Mesendoderm (in vitro differentiated cells): ENCODE measurements around the gene EEIG2.

Experiments used
- DNase-seq: peaks from one replicate; pipeline ENCODE4 v3.0.0; 2013
- H2AK5ac ChIP-seq: 2 replicates; pipeline ENCODE4 v1.6.1; 2013; ENCODE audit warnings: low read length, inconsistent platforms
- H2BK120ac ChIP-seq: 2 replicates; pipeline ENCODE4 v1.6.1; 2013; ENCODE audit warnings: low read depth, mild to moderate bottlenecking, low read length, moderate library complexity, mixed read lengths
- H2BK15ac ChIP-seq: replicated peaks from 2 replicates; pipeline ENCODE4 v1.6.1; 2013; ENCODE audit warnings: low read depth, mild to moderate bottlenecking, moderate library complexity
- H2BK5ac ChIP-seq: 2 replicates; pipeline ENCODE4 v1.6.1; 2013; ENCODE audit warnings: low read length, inconsistent platforms
- H3K18ac ChIP-seq: 2 replicates; pipeline ENCODE4 v1.6.1; 2013; ENCODE audit warnings: mild to moderate bottlenecking, low read length, mixed read lengths
- H3K23ac ChIP-seq: one replicate; pipeline ENCODE4 v1.6.1; 2013; ENCODE audit warnings: low read length
- H3K27ac ChIP-seq: 2 replicates; pipeline ENCODE4 v1.5.1; 2013; ENCODE audit warnings: low read depth, mild to moderate bottlenecking, inconsistent platforms, low read length, moderate library complexity
- H3K27me3 ChIP-seq: 2 replicates; pipeline ENCODE4 v1.6.1; 2013; ENCODE audit warnings: low read length, control low read depth, mild to moderate bottlenecking, inconsistent platforms; ENCODE audit not compliant: insufficient read depth, poor library complexity
- H3K36me3 ChIP-seq: 2 replicates; pipeline ENCODE4 v1.6.1; 2013; ENCODE audit warnings: low read length, inconsistent platforms; ENCODE audit not compliant: control insufficient read depth, insufficient read depth
- H3K4ac ChIP-seq: one replicate; pipeline ENCODE4 v1.6.1; 2013; ENCODE audit warnings: low read depth, mild to moderate bottlenecking, low read length, moderate library complexity
- H3K4me1 ChIP-seq: 2 replicates; pipeline ENCODE4 v1.6.1; 2013; ENCODE audit warnings: low read depth, low read length, inconsistent platforms; ENCODE audit not compliant: control insufficient read depth
- H3K4me2 ChIP-seq: 2 replicates; pipeline ENCODE4 v1.6.1; 2013; ENCODE audit warnings: low read length
- H3K4me3 ChIP-seq: 2 replicates; pipeline ENCODE4 v1.5.1; 2013; ENCODE audit warnings: mild to moderate bottlenecking, low read length
- H3K56ac ChIP-seq: one replicate; pipeline ENCODE4 v1.6.1; 2013; ENCODE audit warnings: low read length
- H3K79me1 ChIP-seq: 2 replicates; pipeline ENCODE4 v1.6.1; 2013; ENCODE audit warnings: low read length, inconsistent platforms
- H3K79me2 ChIP-seq: 2 replicates; pipeline ENCODE4 v1.6.1; 2013; ENCODE audit warnings: mild to moderate bottlenecking, low read length; ENCODE audit not compliant: control insufficient read depth, insufficient read depth
- H3K9ac ChIP-seq: 2 replicates; pipeline ENCODE4 v1.6.1; 2013; ENCODE audit warnings: low read length, inconsistent platforms
- H4K5ac ChIP-seq: one replicate; pipeline ENCODE4 v1.6.1; 2013; ENCODE audit warnings: low read length
- H4K8ac ChIP-seq: one replicate; pipeline ENCODE4 v1.6.1; 2013; ENCODE audit warnings: low read depth, mild to moderate bottlenecking, control low read depth, low read length, moderate library complexity
- WGBS: extraction: QIAGEN DNeasy Blood & Tissue Kit; methylation state at CpG from one replicate; pipeline ENCODE4 v1.1.7; 2013; ENCODE audit warnings: low lambda C conversion rate, missing lambda C conversion rate; ENCODE audit not compliant: insufficient coverage; ENCODE audit errors: extremely low coverage; 5-methylcytosine and 5-hydroxymethylcytosine counted together

The EEIG2 gene

DNA sequence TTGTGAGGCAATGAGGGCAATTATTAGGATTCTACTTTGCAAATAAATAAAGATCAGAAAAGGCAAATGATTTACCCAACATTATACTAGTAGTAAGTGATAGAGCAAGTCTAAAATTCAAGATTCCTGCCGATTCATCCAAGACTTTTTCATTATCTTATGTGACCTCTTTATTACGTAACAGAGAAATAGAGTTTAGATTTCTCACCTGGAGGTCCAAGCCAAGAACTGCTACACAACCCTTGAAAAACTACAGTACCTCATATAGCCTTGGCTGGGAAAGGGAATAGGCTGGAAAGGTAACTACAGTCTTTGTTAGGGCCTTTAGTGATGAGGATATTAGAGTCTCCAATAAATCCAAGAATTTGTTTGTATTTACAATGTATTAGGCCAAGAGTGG, 13.3 kb downstream of the EEIG2 start:
- H3K4ac ChIP-seq = no peak overlapping the region
- H2BK15ac ChIP-seq = no peak overlapping the region
- H4K8ac ChIP-seq = no peak overlapping the region
- H3K23ac ChIP-seq = no peak overlapping the region
- H3K4me3 ChIP-seq = no peak overlapping the region
- H3K79me2 ChIP-seq = peaks cover 13% of the 10 kb centered on the region
- H2BK120ac ChIP-seq = no peak overlapping the region
- H3K79me1 ChIP-seq = peaks cover 10% of the 10 kb centered on the region
- no peak overlapping the region for H3K9ac ChIP-seq
- no CpG with 5 or more reads among the region's 2 CpGs for WGBS
- H3K27me3 ChIP-seq = no peaks in the 10 kb centered on the region
- no peak overlapping the region for H2BK5ac ChIP-seq
- H3K27ac ChIP-seq = no peak overlapping the region
- no peaks in the 10 kb centered on the region for H3K4me1 ChIP-seq
- no peak overlapping the region for H3K4me2 ChIP-seq
- H3K18ac ChIP-seq = no peak overlapping the region
- no peak overlapping the region for H3K56ac ChIP-seq
- H4K5ac ChIP-seq = no peak overlapping the region
- H2AK5ac ChIP-seq = no peak overlapping the region
- H3K36me3 ChIP-seq = no peaks in the 10 kb centered on the region
- no peak for DNase-seq

- no peak overlapping the region for H4K8ac ChIP-seq
- peaks cover 10% of the 10 kb centered on the region for H3K79me2 ChIP-seq
- H3K27ac ChIP-seq = no peak overlapping the region
- DNase-seq = no peak
- no peak overlapping the region for H2BK5ac ChIP-seq
- H2AK5ac ChIP-seq = no peak overlapping the region
- no peak overlapping the region for H3K9ac ChIP-seq
- no peaks in the 10 kb centered on the region for H3K4me1 ChIP-seq
- no peak overlapping the region for H3K18ac ChIP-seq
- H3K4me3 ChIP-seq = no peak overlapping the region
- no peak overlapping the region for H3K56ac ChIP-seq
- H3K79me1 ChIP-seq = peaks cover 8% of the 10 kb centered on the region
- H3K4me2 ChIP-seq = no peak overlapping the region
- H2BK15ac ChIP-seq = no peak overlapping the region
- no peak overlapping the region for H4K5ac ChIP-seq
- H3K36me3 ChIP-seq = no peaks in the 10 kb centered on the region
- no peaks in the 10 kb centered on the region for H3K27me3 ChIP-seq
- H2BK120ac ChIP-seq = no peak overlapping the region
- no peak overlapping the region for H3K23ac ChIP-seq
- H3K4ac ChIP-seq = no peak overlapping the region
Measured at GRCh38 chr1:108574008-108574407, 14.1 kb downstream of the EEIG2 start.

DNA sequence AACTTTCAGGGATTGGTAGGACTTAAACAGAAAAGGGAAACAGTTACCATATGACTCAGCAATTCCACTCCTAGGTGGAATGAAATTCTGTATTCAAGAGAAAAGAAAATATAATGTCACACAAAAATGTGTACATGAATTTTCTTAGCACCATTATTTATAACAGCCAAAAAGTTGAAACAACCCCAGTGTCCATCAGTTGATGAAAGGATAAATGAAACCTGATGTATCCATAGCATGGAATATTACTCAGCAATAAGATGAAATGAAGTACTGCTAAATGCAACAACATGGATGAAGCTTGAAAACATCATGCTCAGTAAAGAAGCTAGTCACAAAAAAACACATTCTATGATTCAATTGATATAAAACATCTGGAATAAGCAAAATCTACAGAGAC, 15.5 kb downstream of the EEIG2 start:
- no peak overlapping the region for H2BK5ac ChIP-seq
- H3K4me3 ChIP-seq = no peak overlapping the region
- H3K4ac ChIP-seq = no peak overlapping the region
- no peak overlapping the region for H3K4me2 ChIP-seq
- no peak overlapping the region for H3K23ac ChIP-seq
- no peak for DNase-seq
- H4K5ac ChIP-seq = no peak overlapping the region
- peaks cover 8% of the 10 kb centered on the region for H3K79me1 ChIP-seq
- H4K8ac ChIP-seq = no peak overlapping the region
- no peaks in the 10 kb centered on the region for H3K27me3 ChIP-seq
- H2BK15ac ChIP-seq = no peak overlapping the region
- H2AK5ac ChIP-seq = no peak overlapping the region
- H2BK120ac ChIP-seq = no peak overlapping the region
- no peak overlapping the region for H3K9ac ChIP-seq
- H3K79me2 ChIP-seq = peaks cover 8% of the 10 kb centered on the region
- H3K18ac ChIP-seq = no peak overlapping the region
- H3K36me3 ChIP-seq = no peaks in the 10 kb centered on the region
- H3K27ac ChIP-seq = no peak overlapping the region
- no peaks in the 10 kb centered on the region for H3K4me1 ChIP-seq
- no peak overlapping the region for H3K56ac ChIP-seq

DNA sequence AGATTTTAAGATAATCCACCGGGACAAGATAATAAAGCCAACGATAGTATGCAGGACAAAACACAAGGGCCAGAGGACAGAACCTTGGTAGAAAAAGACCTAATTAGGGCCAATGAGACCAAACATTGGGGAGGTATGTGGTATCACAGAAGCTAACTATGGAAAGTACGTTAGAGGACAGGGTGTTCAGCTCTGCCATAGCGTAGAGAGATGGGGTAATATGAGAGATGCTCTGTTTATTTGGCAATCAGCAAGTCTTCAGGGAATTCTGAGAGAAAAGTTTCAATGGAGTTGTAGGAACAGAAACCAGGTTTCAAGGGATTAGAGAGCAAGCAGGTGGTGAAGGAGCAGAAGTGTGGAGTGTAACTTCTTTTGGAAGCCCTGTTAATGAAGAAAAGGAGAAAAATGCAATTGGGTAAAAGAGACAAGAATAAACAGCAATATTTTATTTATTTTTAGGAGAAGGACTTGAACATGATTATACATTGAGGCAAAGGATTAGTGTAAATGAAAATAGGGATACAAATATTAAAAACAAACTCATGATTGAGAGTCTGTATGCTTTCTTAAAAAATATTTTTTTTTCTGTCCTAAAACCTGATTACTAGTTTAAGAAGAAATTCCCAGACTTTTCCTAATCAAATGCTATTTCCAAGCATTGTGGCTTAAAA, 24.0 kb downstream of the EEIG2 start:
- Histone ChIP-seq H3K4ac (no peak overlapping the region), H2AK5ac (no peak overlapping the region), H4K8ac (no peak overlapping the region), H3K9ac (no peak overlapping the region), H3K4me1 (no peaks in the 10 kb centered on the region), H3K56ac (no peak overlapping the region), H3K79me1 (peaks cover 7% of the 10 kb centered on the region), H3K4me2 (no peak overlapping the region), H3K27me3 (no peaks in the 10 kb centered on the region), H3K79me2 (peaks cover 8% of the 10 kb centered on the region), H3K27ac (no peak overlapping the region), H2BK120ac (no peak overlapping the region), H3K4me3 (no peak overlapping the region), H3K36me3 (no peaks in the 10 kb centered on the region), H2BK15ac (no peak overlapping the region), H3K23ac (no peak overlapping the region), H4K5ac (no peak overlapping the region), H3K18ac (no peak overlapping the region), H2BK5ac (no peak overlapping the region)
- DNase-seq = no peak
- WGBS = no CpG with 5 or more reads among the region's 4 CpGs

DNA sequence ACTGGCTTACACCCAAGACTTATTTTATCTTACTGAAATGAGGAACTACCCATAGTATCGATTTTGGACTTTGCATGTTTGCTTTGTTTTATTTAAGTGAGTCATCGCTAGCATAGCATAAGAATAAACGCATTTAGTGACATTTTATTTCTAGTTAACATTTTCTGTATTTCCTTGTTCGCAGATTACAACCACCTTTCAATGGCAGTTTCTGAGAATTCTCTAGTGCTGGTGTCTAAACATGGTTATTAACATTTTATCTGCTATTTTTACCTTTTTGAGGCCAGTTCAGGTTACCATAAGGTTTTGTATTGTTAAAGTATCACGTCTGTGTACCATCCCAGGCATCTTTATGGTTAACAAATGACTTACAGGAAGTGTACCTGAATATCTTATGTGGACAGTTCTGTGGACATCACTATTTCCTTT, 24.5 kb downstream of the EEIG2 start:
- Histone ChIP-seq H4K8ac (no peak overlapping the region), H3K79me2 (peaks cover 10% of the 10 kb centered on the region), H3K9ac (no peak overlapping the region), H3K27ac (no peak overlapping the region), H4K5ac (no peak overlapping the region), H3K36me3 (no peaks in the 10 kb centered on the region), H3K4me3 (no peak overlapping the region), H3K23ac (no peak overlapping the region), H2BK5ac (no peak overlapping the region), H3K27me3 (no peaks in the 10 kb centered on the region), H2BK120ac (no peak overlapping the region), H3K56ac (no peak overlapping the region), H3K4ac (no peak overlapping the region), H3K4me1 (no peaks in the 10 kb centered on the region), H3K4me2 (no peak overlapping the region), H3K79me1 (peaks cover 8% of the 10 kb centered on the region), H2BK15ac (no peak overlapping the region), H2AK5ac (no peak overlapping the region), H3K18ac (no peak overlapping the region)
- no CpG with 5 or more reads among the region's 5 CpGs for WGBS
- DNase-seq = no peak

DNA sequence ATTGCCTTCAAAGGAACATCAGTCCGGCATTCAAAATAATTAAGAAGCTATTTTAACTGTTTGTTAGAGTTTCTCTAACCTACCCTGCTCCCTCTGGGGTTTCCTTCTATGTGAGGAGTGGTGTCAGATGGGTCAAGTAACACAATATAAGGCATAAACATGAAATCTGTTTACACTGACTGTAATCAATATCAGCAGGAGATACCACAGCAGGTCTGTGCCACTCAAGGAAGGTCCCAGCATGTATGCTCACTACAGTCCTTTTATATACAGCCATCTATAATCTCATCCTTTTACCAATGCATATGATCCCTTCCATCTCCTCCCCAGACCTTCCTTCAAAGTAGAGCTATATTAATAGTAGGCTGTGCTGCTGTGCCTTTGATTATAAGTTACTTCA, 25.4 kb downstream of the EEIG2 start:
- Histone ChIP-seq H2BK15ac (no peak overlapping the region), H3K4me3 (no peak overlapping the region), H3K36me3 (no peaks in the 10 kb centered on the region), H3K4me2 (no peak overlapping the region), H3K79me1 (peaks cover 8% of the 10 kb centered on the region), H4K5ac (no peak overlapping the region), H3K27me3 (no peaks in the 10 kb centered on the region), H3K4me1 (no peaks in the 10 kb centered on the region), H3K18ac (no peak overlapping the region), H3K9ac (no peak overlapping the region), H2BK120ac (no peak overlapping the region), H2AK5ac (no peak overlapping the region), H3K23ac (no peak overlapping the region), H3K27ac (no peak overlapping the region), H3K4ac (no peak overlapping the region), H3K56ac (no peak overlapping the region), H4K8ac (no peak overlapping the region), H3K79me2 (peaks cover 11% of the 10 kb centered on the region), H2BK5ac (no peak overlapping the region)
- no peak for DNase-seq
- WGBS = no CpG with 5 or more reads among the region's 1 CpG
